Activated naive CD4-positive, alpha-beta T cell treated with anti-CD3 and anti-CD28 coated beads for 36 hours (primary cell): ENCODE data around the gene POLR1H. TPM values are rescaled to one million over a fixed set of nuclear protein-coding genes. Genes with fewer than 3 reads are reported as not detected.

Source experiments
- CTCF ChIA-PET: fragments of 350-600 bp; sonication (Branson Sonifier 250); formaldehyde crosslinking; loops from one replicate; lab custom pipeline; 2021; ENCODE audit warnings: antibody characterized with exemption; lab: Charles Lee
- DNase-seq: peaks from one replicate; pipeline ENCODE4 v3.0.0-alpha.2; 2020
- H3K27ac Mint-ChIP-seq: one replicate; pipeline ENCODE4 v1.8.0; 2021; ENCODE audit warnings: mild to moderate bottlenecking, mixed read lengths
- H3K27me3 Mint-ChIP-seq: one replicate; pipeline ENCODE4 v1.8.0; 2021; ENCODE audit warnings: low read depth, mixed read lengths
- H3K36me3 Mint-ChIP-seq: one replicate; pipeline ENCODE4 v1.8.0; 2021; ENCODE audit warnings: low read depth, mixed read lengths
- H3K4me1 Mint-ChIP-seq: one replicate; pipeline ENCODE4 v1.8.0; 2021; ENCODE audit warnings: low read depth, mixed read lengths
- H3K4me3 Mint-ChIP-seq: one replicate; pipeline ENCODE4 v1.8.0; 2021; ENCODE audit warnings: mild to moderate bottlenecking, moderate library complexity, mixed read lengths
- H3K9me3 Mint-ChIP-seq: one replicate; pipeline ENCODE4 v1.8.0; 2021; ENCODE audit warnings: mixed read lengths
- intact Hi-C: fragments of 100-400 bp; cut with micrococcal nuclease; formaldehyde crosslinking; loops from one replicate; pipeline ENCODE4 v1.15.1; 2023
- total RNA-seq, 2 experiments: library from RNA; stranded (reverse); gene quantifications; one replicate each; pipeline ENCODE4 v1.2.3, GENCODE V29; 2021

POLR1H gene
- total RNA-seq, 2 experiments from 2014 or later: 74.6 to 77.8 TPM

DNA sequence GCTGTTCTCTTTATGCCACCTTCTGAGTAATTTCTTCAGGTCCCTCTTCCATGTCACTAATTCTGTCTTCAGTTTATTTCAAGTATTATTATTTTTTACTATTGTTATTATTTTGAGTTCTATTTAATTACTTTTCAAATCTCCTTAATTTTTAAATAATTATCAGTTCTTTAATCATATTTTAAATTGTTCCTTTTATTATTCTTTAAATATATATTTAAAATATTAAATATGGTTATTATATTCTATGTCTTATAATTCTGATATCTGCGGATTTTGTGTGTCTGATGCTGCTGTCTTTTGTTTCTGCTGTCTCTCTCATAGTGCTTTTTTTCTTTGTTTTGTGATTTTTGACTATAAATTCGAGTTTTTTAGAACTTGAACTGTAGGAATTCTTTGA, 2.2 kb downstream of the POLR1H start:
- Mint-ChIP-seq H3K27ac (peak overlapping the region; percentile 26), H3K9me3 (peaks cover 5% of the 10 kb centered on the region), H3K4me1 (peaks cover 44% of the 10 kb centered on the region), H3K27me3 (no peaks in the 10 kb centered on the region), H3K36me3 (peaks cover 26% of the 10 kb centered on the region), H3K4me3 (peak overlapping the region; percentile 16)
- intact Hi-C loops: loop anchor here (5.0 to 10.0 kb wide), 7 partner anchors 176 to 1799 kb away; partner anchors contain the start of genes GNL1, MRPS18B, PPP1R10 and PRR3
- CTCF ChIA-PET: no interaction called here
- DNase-seq: no peak

DNA sequence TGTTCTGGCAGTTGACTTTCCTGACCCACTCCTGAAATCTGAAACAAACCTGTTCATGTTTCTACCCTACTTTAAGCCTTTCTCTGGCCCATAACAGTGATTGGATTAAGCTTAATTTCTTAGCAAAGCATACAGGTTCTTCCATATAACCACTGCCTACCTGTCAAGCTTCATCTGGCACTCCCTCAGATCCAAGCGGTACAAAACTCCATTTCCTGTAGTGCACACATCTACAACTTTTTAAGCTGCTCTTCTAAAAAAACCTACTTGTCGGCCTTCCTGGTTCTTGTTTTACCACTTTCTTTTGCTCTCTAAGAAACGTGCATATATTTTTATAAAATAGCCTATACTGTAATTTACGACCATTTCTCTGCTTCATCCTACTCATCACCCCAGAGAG, 5.0 kb downstream of the POLR1H start:
- Mint-ChIP-seq H3K4me1 (peaks cover 47% of the 10 kb centered on the region), H3K27me3 (peaks cover 4% of the 10 kb centered on the region), H3K9me3 (peaks cover 5% of the 10 kb centered on the region), H3K4me3 (peak overlapping the region; percentile 90), H3K36me3 (peaks cover 46% of the 10 kb centered on the region), H3K27ac (peak overlapping the region; percentile 96)
- intact Hi-C loops: loop anchor here (2.0 to 10.0 kb wide), 11 partner anchors 37 to 1801 kb away; partner anchors contain the start of genes GNL1, HLA-A, MRPS18B and PPP1R10
- no peak for DNase-seq
- CTCF ChIA-PET: interaction anchor here (0.7 to 1.9 kb wide), 5 partner anchors 9 to 345 kb away, joined by 3 to 15 read pairs (median 3); no protein-coding TSS in a partner anchor

DNA sequence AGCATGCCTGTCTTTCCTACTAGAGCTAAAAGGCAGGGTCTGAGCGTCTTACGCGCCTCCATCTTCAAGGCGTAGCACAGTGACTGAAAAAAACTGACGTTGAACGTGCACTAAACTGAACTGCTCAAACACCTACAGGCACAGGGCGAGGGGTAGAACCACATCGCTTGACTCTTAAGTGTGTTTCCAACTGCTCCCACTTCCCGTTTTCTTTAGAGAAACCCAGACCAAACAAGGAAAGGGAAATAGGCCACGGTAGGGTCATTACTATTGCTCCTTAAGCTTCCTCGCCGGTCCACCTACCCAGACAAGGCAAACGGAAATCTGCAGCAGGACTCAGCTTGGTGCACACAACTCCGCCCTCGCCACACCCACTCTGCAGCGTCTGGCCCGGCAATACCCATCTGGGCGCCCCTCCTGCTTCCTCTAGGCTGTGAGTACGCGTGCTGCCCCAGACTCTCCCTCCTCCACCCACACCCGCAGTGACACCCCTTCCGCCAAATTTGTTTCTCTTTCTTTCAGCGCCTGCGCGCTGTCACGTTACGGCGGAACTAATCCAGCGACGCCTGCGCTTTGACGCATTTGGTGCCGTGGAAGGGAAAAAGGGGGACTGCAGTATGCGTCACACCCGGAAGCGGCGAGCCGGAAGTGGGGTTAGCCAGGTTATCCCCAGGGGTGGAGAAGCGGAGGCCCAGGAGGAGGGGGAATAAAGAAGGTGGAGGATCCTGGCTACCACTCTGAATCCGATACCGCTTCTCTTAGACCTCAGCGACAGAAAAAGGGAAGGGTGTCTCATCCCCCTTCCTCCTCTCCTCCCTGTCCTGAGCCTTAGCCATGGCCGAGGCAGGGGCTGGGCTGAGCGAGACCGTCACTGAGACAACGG, 5.8 kb downstream of the POLR1H start, which contains the start of gene PPP1R11:
Gene PPP1R11, plus strand, starts transcription at position 622 of the 883 bp plus-strand sequence. Its CDS starts 213 bp downstream, at position 835.
- peaks cover 42% of the 10 kb centered on the region for H3K36me3 Mint-ChIP-seq
- intact Hi-C loops: loop anchor here (1.0 to 10.0 kb wide), 13 partner anchors 36 to 1802 kb away; partner anchors contain the start of genes GNL1, HLA-A, MRPS18B and PPP1R10

DNA sequence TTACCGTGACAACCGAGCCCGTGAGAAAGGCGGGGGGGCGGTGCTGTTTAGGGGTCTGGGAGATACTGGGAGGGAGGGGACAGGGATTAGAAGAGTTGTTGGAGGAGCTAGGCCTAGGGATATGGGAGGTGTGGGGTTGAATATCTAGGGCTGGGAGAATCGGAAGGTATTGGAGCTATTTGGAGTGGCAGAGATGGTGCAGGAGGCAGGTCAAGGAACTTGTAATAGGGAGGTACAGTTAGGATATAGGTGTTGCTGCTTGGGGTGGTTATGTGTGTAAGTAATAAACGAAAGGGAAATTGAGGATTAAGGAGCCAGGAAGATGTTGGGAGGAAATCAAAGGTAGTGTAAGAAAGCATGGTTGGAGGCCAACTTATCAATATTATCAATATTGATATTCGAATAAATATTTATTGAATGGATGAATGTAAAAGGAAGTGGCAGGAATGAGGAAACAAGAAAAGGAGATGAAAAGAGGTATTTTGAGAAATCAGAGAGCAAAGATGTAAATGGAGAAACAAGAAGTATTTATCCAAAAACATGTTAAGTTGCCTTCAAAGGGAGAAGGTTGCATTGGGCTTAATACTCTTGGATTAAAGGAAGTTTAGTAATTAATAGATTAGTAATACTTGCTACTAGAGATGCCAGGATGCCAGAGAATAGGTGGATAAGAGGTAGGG, 6.5 kb downstream of the POLR1H start:
- H3K4me3 Mint-ChIP-seq: peak overlapping the region; percentile 90
- H3K36me3 Mint-ChIP-seq: peaks cover 37% of the 10 kb centered on the region
- peak overlapping the region; percentile 96 for H3K27ac Mint-ChIP-seq
- no peak for DNase-seq
- intact Hi-C loops: loop anchor here (1.0 to 10.0 kb wide), 13 partner anchors 35 to 1803 kb away; partner anchors contain the start of genes GNL1, HLA-A, MRPS18B and PPP1R10
- peaks cover 15% of the 10 kb centered on the region for H3K27me3 Mint-ChIP-seq
- CTCF ChIA-PET: interaction anchor here (1.6 kb wide), 1 partner anchor 34 kb away, joined by 6 read pairs; no protein-coding TSS in a partner anchor
- peaks cover 5% of the 10 kb centered on the region for H3K9me3 Mint-ChIP-seq
- H3K4me1 Mint-ChIP-seq: peaks cover 46% of the 10 kb centered on the region

More for the DNA sequence above, 5.8 kb downstream of the POLR1H start, which contains the start of gene PPP1R11:
- Mint-ChIP-seq H3K4me3 (peak within 1 kb of the TSS; percentile 90), H3K27me3 (peaks cover 7% of the 10 kb centered on the region), H3K4me1 (peaks cover 48% of the 10 kb centered on the region), H3K9me3 (peaks cover 5% of the 10 kb centered on the region), H3K27ac (peak within 1 kb of the TSS; percentile 96)
- CTCF ChIA-PET: interaction anchor here (0.7 to 1.9 kb wide), 5 partner anchors 10 to 344 kb away, joined by 3 to 15 read pairs (median 3); no protein-coding TSS in a partner anchor
- DNase-seq: peak; percentile 99

DNA sequence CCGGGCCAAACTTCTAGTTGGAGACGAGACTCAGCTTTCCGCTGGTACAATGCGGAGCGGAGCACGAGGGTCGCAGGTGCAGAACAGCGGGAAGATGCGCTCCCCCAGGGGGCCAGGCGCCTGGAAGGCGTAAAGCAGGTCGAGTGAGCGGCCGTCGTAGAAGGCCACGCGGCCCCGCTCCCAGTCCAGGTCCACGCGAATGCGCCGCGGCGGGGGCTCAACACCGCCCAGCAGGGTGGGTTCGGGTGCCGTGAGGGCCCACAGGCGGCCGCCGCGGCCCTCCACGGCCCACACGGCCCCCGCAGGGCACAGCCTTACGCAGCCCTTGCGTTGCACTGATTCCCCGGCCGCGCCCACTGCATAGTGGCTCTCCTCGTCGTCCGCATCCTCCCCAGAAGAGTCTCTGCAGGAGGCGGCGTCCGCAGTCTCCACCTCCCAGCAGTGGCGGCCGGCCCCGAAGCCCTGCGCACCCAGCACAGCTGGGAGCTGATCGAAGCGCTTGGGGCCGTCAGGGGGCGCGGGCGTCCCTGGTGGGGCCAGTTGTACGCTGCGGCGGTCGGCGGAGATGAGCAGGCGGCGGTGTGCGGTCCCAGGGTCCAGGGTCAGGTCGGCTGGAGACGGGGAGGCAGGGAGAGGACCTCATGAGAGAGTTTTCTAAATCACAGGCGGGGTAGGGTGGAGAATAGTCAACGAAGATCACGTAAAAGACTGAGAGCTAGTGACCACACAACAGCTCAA, 10.2 kb downstream of the POLR1H start:
- H3K4me3 Mint-ChIP-seq: no peak overlapping the region

DNA sequence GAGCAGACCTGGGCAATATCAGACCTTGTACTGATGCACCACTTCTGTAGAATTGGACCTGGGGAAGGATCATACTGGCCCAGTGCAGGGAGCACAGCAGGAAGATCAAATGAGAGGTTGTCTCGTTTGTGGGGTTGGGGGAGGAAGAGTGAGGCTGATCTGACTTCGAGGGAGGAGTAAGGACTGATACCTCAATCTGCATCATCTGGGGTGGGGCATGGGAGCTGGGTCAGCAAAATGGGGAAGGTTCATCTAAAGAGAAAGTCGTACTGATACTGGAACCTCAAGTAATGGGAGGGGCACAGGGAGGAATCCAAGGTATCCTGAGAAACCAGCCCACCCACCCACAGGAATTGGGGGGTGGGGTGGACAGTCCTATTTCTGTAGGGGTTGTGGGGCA, 10.8 kb downstream of the POLR1H start:
- Mint-ChIP-seq H3K27ac (no peak overlapping the region), H3K4me1 (peaks cover 52% of the 10 kb centered on the region), H3K36me3 (peaks cover 24% of the 10 kb centered on the region), H3K9me3 (no peaks in the 10 kb centered on the region), H3K27me3 (peaks cover 35% of the 10 kb centered on the region), H3K4me3 (no peak overlapping the region)
- CTCF ChIA-PET: no interaction called here
- no peak for DNase-seq
- intact Hi-C loops: no loop called here

More for the DNA sequence above, 10.2 kb downstream of the POLR1H start:
- Mint-ChIP-seq H3K4me1 (peaks cover 46% of the 10 kb centered on the region), H3K9me3 (no peaks in the 10 kb centered on the region), H3K27me3 (peaks cover 35% of the 10 kb centered on the region), H3K27ac (no peak overlapping the region), H3K36me3 (peaks cover 24% of the 10 kb centered on the region)
- CTCF ChIA-PET: no interaction called here
- intact Hi-C loops: no loop called here
- no peak for DNase-seq

DNA sequence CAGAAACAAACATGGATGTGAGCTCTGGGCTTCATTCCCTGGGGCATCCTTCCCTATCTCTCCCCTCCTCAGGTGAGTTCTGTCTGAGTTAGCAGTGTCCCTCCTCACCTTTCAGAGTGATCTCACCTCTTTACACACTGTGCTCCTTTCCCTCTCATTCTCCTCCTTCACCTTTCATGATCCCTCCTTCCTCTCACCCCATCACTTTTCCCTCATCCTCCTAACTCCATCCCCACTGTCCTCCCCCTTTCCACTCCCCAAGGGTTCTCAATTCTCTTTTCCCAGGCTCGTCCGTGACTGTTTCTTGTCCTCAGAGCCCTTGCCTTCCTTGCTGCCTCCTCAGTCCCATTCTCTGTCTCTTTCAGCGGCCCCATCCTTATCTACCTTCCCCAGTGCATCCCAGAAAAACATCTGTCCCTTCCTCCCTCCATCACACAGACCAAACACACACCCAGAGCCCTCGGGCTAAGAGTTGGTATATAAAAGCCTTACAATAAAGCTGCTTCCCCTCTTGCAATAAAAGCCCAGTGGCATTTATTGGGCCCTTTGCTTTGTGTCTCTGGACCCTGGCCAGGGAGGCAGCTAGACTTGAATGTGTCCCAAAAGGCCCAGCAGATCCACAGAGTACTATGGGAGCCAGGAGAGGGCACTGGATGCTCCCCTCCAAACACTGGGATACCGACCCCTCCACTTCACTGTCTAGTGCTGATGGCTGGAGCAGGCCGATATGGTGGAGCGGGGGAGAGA, 12.6 kb downstream of the POLR1H start:
- no peak overlapping the region for H3K27ac Mint-ChIP-seq
- peaks cover 43% of the 10 kb centered on the region for H3K4me1 Mint-ChIP-seq
- peaks cover 35% of the 10 kb centered on the region for H3K27me3 Mint-ChIP-seq
- intact Hi-C loops: loop anchor here (2.0 kb wide), 1 partner anchor 57 kb away; no protein-coding TSS in a partner anchor
- peaks cover 19% of the 10 kb centered on the region for H3K36me3 Mint-ChIP-seq
- H3K9me3 Mint-ChIP-seq: no peaks in the 10 kb centered on the region
- no peak for DNase-seq
- peak overlapping the region; percentile 67 for H3K4me3 Mint-ChIP-seq
- CTCF ChIA-PET: interaction anchor here (0.7 to 1.8 kb wide), 3 partner anchors 28 to 36 kb away, joined by 3 to 5 read pairs (median 4); no protein-coding TSS in a partner anchor

DNA sequence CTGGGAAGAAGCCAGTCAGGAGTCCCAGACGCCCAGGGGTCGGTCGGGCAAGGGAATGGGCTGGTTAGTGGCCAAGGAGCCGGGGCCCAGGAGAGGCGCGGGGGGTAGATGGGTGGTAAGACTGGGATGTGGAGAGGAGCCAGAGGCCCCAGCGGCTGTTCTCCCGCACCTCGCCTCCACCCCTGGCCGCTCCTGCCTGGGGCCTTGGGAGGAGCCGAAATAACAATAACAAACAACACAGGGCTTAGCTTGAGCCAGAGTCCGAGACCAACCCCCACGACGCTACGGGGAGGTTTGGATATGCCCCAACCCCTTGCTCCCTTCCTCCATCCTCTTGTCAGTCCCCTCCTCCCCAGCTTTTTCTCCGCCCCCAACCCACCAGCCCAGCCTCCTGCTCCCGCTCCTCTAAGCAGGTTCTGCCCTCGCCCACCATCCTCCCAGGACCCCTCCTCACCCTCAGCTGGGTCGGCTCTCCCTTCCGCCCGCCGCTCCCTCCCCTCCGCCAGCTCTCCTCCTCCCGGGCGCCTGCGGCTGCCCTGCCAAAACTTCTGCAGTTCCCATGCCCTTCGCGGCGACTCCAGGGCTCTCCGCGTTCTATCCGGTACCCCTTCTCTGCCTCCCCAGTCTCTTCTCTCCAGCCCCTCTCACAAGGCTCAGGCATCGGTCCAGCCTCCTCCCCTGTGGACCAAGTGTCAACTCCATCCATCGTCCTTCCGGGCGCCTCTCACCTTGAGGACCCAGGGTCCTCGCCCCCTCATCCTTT, 13.4 kb downstream of the POLR1H start:
- H3K27me3 Mint-ChIP-seq: peaks cover 35% of the 10 kb centered on the region
- intact Hi-C loops: loop anchor here (2.0 kb wide), 1 partner anchor 56 kb away; no protein-coding TSS in a partner anchor

DNA sequence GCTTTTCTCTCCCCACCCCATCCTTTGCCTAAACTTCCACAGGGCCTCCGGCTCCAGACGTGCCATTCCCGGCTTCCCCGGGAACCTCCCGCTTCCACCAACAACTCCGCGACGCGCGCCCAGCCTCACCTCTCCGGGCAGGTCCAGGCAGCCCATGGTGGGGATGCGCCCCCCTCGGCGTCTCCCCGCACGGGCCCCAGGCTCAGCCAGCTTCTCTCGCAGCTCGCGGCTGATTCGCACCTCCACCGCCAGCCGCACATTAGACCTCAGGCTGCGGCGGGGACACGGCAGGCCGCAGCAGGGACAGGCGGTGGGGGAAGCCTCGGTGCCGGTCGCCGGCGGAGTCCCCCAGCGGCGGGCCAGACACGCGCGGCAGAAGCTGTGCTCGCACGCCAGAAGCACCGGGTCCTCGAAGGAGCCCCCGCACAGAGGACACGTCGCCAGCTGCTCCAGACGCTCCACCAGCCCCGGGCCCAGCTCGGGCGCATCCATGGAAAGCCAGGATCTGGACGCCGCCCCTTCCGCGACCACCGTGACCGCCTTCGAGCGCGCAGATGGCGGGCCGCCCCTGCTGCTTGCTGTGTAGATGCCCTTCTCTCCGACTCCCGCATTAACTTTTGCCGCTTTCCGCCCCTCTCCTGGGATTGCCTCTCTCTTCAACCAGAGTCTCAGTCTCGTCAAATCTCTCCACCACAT, 14.2 kb downstream of the POLR1H start, which contains the start of gene RNF39:
Gene RNF39, minus strand, starts transcription at position 676 of the 696 bp plus-strand sequence. Its CDS starts 184 bp downstream, at position 492.
- Mint-ChIP-seq H3K27ac (no peak within 1 kb of the TSS), H3K4me3 (peak within 1 kb of the TSS; percentile 67), H3K4me1 (peaks cover 41% of the 10 kb centered on the region), H3K27me3 (peaks cover 35% of the 10 kb centered on the region), H3K9me3 (no peaks in the 10 kb centered on the region), H3K36me3 (peaks cover 7% of the 10 kb centered on the region)
- intact Hi-C loops: loop anchor here (2.0 kb wide), 1 partner anchor 56 kb away; no protein-coding TSS in a partner anchor
- DNase-seq: peak; percentile 27
- CTCF ChIA-PET: interaction anchor here (1.0 to 1.8 kb wide), 2 partner anchors 28 to 57 kb away, joined by 3 to 4 read pairs; no protein-coding TSS in a partner anchor

More for the DNA sequence above, 13.4 kb downstream of the POLR1H start:
- H3K4me1 Mint-ChIP-seq: peaks cover 42% of the 10 kb centered on the region
- CTCF ChIA-PET: interaction anchor here (0.7 to 1.8 kb wide), 4 partner anchors 27 to 57 kb away, joined by 3 to 5 read pairs (median 4); no protein-coding TSS in a partner anchor
- DNase-seq: no peak
- peaks cover 13% of the 10 kb centered on the region for H3K36me3 Mint-ChIP-seq
- H3K9me3 Mint-ChIP-seq: no peaks in the 10 kb centered on the region
- H3K4me3 Mint-ChIP-seq: peak overlapping the region; percentile 67
- no peak overlapping the region for H3K27ac Mint-ChIP-seq
